Measurements from ENCODE around the gene ULK4. TPM values are rescaled to one million over a fixed set of nuclear protein-coding genes. Genes with fewer than 3 reads are reported as not detected.
A peak's percentile ranks its signal among the peaks of the same experiment; 100 is the strongest.
"Not testable (repeated sequence)": the region's sequence is repeated elsewhere in the genome, so short reads cannot be mapped to it uniquely, and the experiment has no call there.

Gene ULK4
- total and polyA plus RNA-seq, 2 experiments from 2014 or later, result 1.8 to 3.7 TPM

DNA sequence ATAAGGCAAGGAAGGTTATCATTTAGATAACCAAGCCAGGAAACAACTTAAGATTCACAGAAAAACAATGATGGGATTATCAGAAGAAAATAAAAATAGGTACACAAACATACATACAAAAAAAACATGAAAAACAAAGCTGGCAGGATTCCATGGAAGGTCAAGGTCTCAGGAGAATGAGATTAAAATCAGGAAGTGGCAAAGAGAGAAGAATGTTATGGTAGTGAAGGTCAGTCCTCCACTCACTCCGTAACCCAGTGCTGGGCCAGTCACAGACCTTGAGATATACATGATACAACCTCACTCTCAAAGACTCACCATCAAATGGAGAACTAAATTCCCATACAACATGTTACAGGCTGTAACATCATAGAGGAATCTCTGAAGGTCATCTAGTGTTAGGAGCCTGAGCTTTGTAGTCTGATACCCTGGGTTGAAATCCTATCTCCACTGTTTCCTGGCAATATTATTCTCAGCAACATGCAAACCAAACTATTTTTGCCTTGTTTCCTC, 668.7 kb downstream of the ULK4 start:
- Histone ChIP-seq H3K4me1 (ENCODE audit: low read depth) (no peaks in the 10 kb centered on the region), H3K36me3 (no peaks in the 10 kb centered on the region), H3K27me3 (no peaks in the 10 kb centered on the region), H3K9me3 (ENCODE audit: low read depth) (no peaks in the 10 kb centered on the region), H3K27ac (no peak overlapping the region), H3K4me3 (no peak overlapping the region)
- DNase-seq (ENCODE audit: low read depth in 1 of 2, low spot score in 1 of 2), result no peak
- TF ChIP-seq, protein P1, sequence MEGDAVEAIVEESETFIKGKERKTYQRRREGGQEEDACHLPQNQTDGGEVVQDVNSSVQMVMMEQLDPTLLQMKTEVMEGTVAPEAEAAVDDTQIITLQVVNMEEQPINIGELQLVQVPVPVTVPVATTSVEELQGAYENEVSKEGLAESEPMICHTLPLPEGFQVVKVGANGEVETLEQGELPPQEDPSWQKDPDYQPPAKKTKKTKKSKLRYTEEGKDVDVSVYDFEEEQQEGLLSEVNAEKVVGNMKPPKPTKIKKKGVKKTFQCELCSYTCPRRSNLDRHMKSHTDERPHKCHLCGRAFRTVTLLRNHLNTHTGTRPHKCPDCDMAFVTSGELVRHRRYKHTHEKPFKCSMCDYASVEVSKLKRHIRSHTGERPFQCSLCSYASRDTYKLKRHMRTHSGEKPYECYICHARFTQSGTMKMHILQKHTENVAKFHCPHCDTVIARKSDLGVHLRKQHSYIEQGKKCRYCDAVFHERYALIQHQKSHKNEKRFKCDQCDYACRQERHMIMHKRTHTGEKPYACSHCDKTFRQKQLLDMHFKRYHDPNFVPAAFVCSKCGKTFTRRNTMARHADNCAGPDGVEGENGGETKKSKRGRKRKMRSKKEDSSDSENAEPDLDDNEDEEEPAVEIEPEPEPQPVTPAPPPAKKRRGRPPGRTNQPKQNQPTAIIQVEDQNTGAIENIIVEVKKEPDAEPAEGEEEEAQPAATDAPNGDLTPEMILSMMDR (IDR thresholded peaks at IDR 0.05; ENCODE audit: low read depth, low read length), result no peak

GRCh38 chr3:41290736-41291135, 671.2 kb downstream of the ULK4 start:
- H3K9me3 ChIP-seq (ENCODE audit: low read depth), result no peaks in the 10 kb centered on the region
- no peaks in the 10 kb centered on the region for H3K27me3 ChIP-seq
- TF ChIP-seq, protein P1 (IDR thresholded peaks at IDR 0.05; ENCODE audit: low read depth, low read length), result no peak
- DNase-seq (ENCODE audit: low read depth in 1 of 2, low spot score in 1 of 2), result peak in 1 of 2 donors; percentile 17
- peaks cover 7% of the 10 kb centered on the region for H3K4me1 ChIP-seq (ENCODE audit: low read depth)
- H3K4me3 ChIP-seq, result no peak overlapping the region
- no peak overlapping the region for H3K27ac ChIP-seq
- H3K36me3 ChIP-seq, result no peaks in the 10 kb centered on the region

DNA sequence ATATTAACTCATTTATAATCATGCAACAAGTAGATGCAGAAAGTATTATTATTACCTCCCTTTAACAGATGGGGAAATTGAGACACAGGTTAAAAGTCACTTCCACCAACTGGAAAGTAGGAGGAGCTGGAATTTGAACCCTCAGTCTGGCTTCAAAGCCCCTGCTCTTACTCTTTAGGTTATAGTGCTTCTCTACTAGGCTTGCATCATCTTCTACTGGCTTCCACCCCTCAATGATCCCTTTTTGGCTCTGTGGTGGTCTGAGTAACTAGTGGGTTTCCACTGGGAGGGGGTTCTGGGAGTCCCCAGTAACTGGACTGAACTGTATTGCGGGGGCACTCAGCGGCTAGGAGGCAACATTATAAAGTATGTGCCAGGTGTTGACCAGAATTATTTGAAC, 671.6 kb downstream of the ULK4 start:
- Histone ChIP-seq H3K4me1 (ENCODE audit: low read depth) (peaks cover 7% of the 10 kb centered on the region), H3K27me3 (no peaks in the 10 kb centered on the region), H3K9me3 (ENCODE audit: low read depth) (no peaks in the 10 kb centered on the region), H3K36me3 (no peaks in the 10 kb centered on the region), H3K4me3 (no peak overlapping the region), H3K27ac (no peak overlapping the region)
- DNase-seq (ENCODE audit: low read depth in 1 of 2, low spot score in 1 of 2), result no peak
- TF ChIP-seq, protein P1 (IDR thresholded peaks at IDR 0.05; ENCODE audit: low read depth, low read length), result no peak

DNA sequence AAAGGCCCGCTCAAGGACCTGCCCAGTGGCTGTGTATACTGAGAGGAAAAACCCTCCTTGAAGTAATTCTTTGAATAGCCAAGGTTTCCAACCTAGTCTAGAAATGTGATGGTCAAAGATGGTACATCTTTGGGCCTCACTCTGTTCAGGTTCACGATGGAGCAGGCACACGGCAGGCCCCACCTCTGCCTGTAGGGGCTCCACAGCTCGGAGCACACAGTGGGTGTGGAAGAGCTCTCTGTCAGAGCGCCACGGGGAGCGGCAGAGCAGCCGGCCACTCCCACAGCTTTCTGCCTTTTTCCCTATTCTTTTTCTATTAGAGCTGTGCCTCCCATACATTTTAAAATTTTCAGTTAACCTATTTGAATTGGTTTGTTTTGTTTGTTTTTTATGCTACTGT, 673.1 kb downstream of the ULK4 start:
- H3K36me3 ChIP-seq, result no peaks in the 10 kb centered on the region
- no peak overlapping the region for H3K27ac ChIP-seq
- H3K4me1 ChIP-seq (ENCODE audit: low read depth), result peaks cover 7% of the 10 kb centered on the region
- DNase-seq (ENCODE audit: low read depth in 1 of 2, low spot score in 1 of 2), result no peak
- no peaks in the 10 kb centered on the region for H3K9me3 ChIP-seq (ENCODE audit: low read depth)
- TF ChIP-seq, protein P1 (IDR thresholded peaks at IDR 0.05; ENCODE audit: low read depth, low read length), result no peak
- H3K27me3 ChIP-seq, result no peaks in the 10 kb centered on the region
- H3K4me3 ChIP-seq, result no peak overlapping the region

GRCh38 chr3:41286305-41286704, 675.6 kb downstream of the ULK4 start:
- TF ChIP-seq, protein P1 (IDR thresholded peaks at IDR 0.05; ENCODE audit: low read depth, low read length), result peak; percentile 12
- peaks cover 7% of the 10 kb centered on the region for H3K4me1 ChIP-seq (ENCODE audit: low read depth)
- H3K27ac ChIP-seq, result no peak overlapping the region
- no peaks in the 10 kb centered on the region for H3K27me3 ChIP-seq
- H3K36me3 ChIP-seq, result no peaks in the 10 kb centered on the region
- H3K4me3 ChIP-seq, result no peak overlapping the region
- H3K9me3 ChIP-seq (ENCODE audit: low read depth), result no peaks in the 10 kb centered on the region
- DNase-seq (ENCODE audit: low read depth in 1 of 2, low spot score in 1 of 2), result no peak

DNA sequence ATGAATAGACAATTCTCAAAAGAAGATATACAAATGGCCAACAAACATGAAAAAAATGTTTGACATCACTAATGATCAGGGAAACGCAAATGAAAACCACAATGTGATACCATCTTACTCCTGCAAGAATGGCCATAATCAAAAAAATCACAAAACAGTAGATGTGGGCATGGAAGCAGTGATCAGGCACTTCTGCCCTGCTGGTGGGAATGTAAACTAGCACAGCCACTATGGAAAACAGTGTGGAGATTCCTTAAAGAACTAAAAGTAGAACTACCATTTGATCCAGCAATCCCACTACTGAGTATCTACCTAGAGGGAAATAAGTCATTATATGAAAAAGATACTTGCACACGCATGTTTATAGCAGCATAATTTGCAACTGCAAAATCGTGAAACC, 677.0 kb downstream of the ULK4 start:
- not testable (repeated sequence) for H3K27ac ChIP-seq; H3K4me1 ChIP-seq (ENCODE audit: low read depth); H3K36me3 ChIP-seq; H3K9me3 ChIP-seq (ENCODE audit: low read depth); H3K4me3 ChIP-seq; H3K27me3 ChIP-seq; DNase-seq (ENCODE audit: low read depth in 1 of 2, low spot score in 1 of 2)

Measured in cardiac muscle cell (in vitro differentiated cells and primary cell).